Uterus (tissue), 4 donors: Measurements from ENCODE around the gene LYRM4. TPM values are rescaled to one million over a fixed set of nuclear protein-coding genes. Genes with fewer than 3 reads are reported as not detected.

ENCODE experiments used
- DNase-seq, 2 donors: peaks; one replicate each; pipeline ENCODE4 v3.0.0-alpha.2; 2019 to 2020
- H3K27ac ChIP-seq, 2 donors: fragments of 200-600 bp; sonication (generic); 1 replicate in 1 of 2; 2 replicates in 1 of 2; pipeline ENCODE4 v1.5.1; 2016 to 2018
- H3K27me3 ChIP-seq, 2 donors: fragments of 200-600 bp; sonication (generic); one replicate each; pipeline ENCODE4 v1.5.1; 2018 to 2019; ENCODE audit warnings: control low read depth in 1 of 2
- H3K36me3 ChIP-seq, 2 donors: fragments of 200-600 bp; sonication (generic); one replicate each; pipeline ENCODE4 v1.5.1; 2019; ENCODE audit warnings: control low read depth in 1 of 2
- H3K4me1 ChIP-seq, 2 donors: fragments of 200-600 bp; sonication (generic); one replicate each; pipeline ENCODE4 v1.5.1; 2018 to 2019; ENCODE audit warnings: control low read depth in 1 of 2
- H3K4me3 ChIP-seq, 2 donors: fragments of 200-600 bp; sonication (generic); 1 replicate in 1 of 2; 2 replicates in 1 of 2; pipeline ENCODE4 v1.5.1; 2018 to 2019; ENCODE audit warnings: mild to moderate bottlenecking in 1 of 2
- H3K9me3 ChIP-seq, 2 donors: fragments of 200-600 bp; sonication (generic); one replicate each; pipeline ENCODE4 v1.5.1; 2019; ENCODE audit warnings: control low read depth in 1 of 2
- CTCF ChIP-seq, 4 experiments: fragments of 200-600 bp in 2 of 4; fragments of 450-650 bp in 2 of 4; sonication (generic) in 2 of 4; IDR thresholded peaks; one replicate each; pipeline ENCODE4 v1.5.1; 2016 to 2019; ENCODE audit warnings: antibody characterized with exemption in 4 of 4, mild to moderate bottlenecking in 2 of 4, moderate library complexity in 1 of 4
- POLR2A ChIP-seq, 2 donors: fragments of 450-650 bp; IDR thresholded peaks; one replicate each; pipeline ENCODE4 v1.6.1; 2016; ENCODE audit warnings: antibody characterized with exemption in 2 of 2, mild to moderate bottlenecking in 1 of 2, moderate library complexity in 1 of 2
- intact Hi-C: fragments of 100-400 bp; cut with DNase I; formaldehyde crosslinking; loops from one replicate; pipeline ENCODE4 v1.15.1; 2023; ENCODE audit warnings: low total_unique reads
- total RNA-seq, 4 donors: library from RNA; depleted of rRNA in 3 of 4; stranded (reverse); fragments of >200 nt in 3 of 4; gene quantifications; one replicate each; pipeline versions ENCODE4 v1.1.0 to v1.2.4, GENCODE V29; 2014 to 2023
- donor health status: DM: yes; HTN: yes; CAD: no.

The LYRM4 gene
- total RNA-seq, 4 donors from 2014 or later: 3.1 to 33.0 (median 15.7) TPM

- DNase-seq: peak; percentile 63 to 71
- H3K4me1 ChIP-seq: peaks cover 0 to 3% of the 10 kb centered on the region in 2 donors
- peak within 1 kb of the TSS; percentile 75 to 88 for H3K27ac ChIP-seq
- H3K9me3 ChIP-seq: no peaks in the 10 kb centered on the region
- H3K4me3 ChIP-seq: peak within 1 kb of the TSS; percentile 51 to 56
- TF ChIP-seq POLR2A (IDR thresholded peaks at IDR 0.05) (no peak), CTCF (IDR thresholded peaks at IDR 0.05) (no peak)
- intact Hi-C loops: no loop called here
- no peaks in the 10 kb centered on the region for H3K27me3 ChIP-seq
- H3K36me3 ChIP-seq: no peaks in the 10 kb centered on the region
Measured at GRCh38 chr6:5084781-5085647, 175.7 kb downstream of the LYRM4 start, which contains the start of gene PPP1R3G. PPP1R3G (plus strand) TSS chr6:5085341; CDS start chr6:5085486, 145 bp downstream.

GRCh38 chr6:5084360-5084780 lies 176.4 kb downstream of the LYRM4 start:
- intact Hi-C loops: no loop called here
- H3K9me3 ChIP-seq: no peaks in the 10 kb centered on the region
- peak overlapping the region; percentile 51 to 56 for H3K4me3 ChIP-seq
- H3K27me3 ChIP-seq: no peaks in the 10 kb centered on the region
- no peaks in the 10 kb centered on the region for H3K36me3 ChIP-seq
- TF ChIP-seq POLR2A (IDR thresholded peaks at IDR 0.05) (no peak), CTCF (IDR thresholded peaks at IDR 0.05) (no peak)
- H3K4me1 ChIP-seq: peaks cover 0 to 3% of the 10 kb centered on the region in 2 donors
- H3K27ac ChIP-seq: peak overlapping the region; percentile 75 to 88
- DNase-seq: peak; percentile 24 to 64

- Histone ChIP-seq H3K27me3 (no peaks in the 10 kb centered on the region), H3K4me3 (peak overlapping the region; percentile 51 to 56), H3K27ac (peak overlapping the region; percentile 75 to 88), H3K9me3 (no peaks in the 10 kb centered on the region), H3K36me3 (no peaks in the 10 kb centered on the region), H3K4me1 (peaks cover 0 to 3% of the 10 kb centered on the region in 2 donors)
- no peak for DNase-seq
- intact Hi-C loops: no loop called here
- TF ChIP-seq POLR2A (IDR thresholded peaks at IDR 0.05): no peak
- TF ChIP-seq CTCF (IDR thresholded peaks at IDR 0.05): no peak
Measured at GRCh38 chr6:5083813-5084359, 176.9 kb downstream of the LYRM4 start.

- Histone ChIP-seq H3K9me3 (no peaks in the 10 kb centered on the region), H3K36me3 (no peaks in the 10 kb centered on the region), H3K27ac (no peak overlapping the region), H3K4me3 (no peak overlapping the region), H3K4me1 (peaks cover 0 to 3% of the 10 kb centered on the region in 2 donors), H3K27me3 (no peaks in the 10 kb centered on the region)
- intact Hi-C loops: no loop called here
- TF ChIP-seq CTCF (IDR thresholded peaks at IDR 0.05): no peak
- no peak for TF ChIP-seq POLR2A (IDR thresholded peaks at IDR 0.05)
- DNase-seq: no peak
Measured at GRCh38 chr6:5083307-5083583, 177.5 kb downstream of the LYRM4 start.
